IPS-18a (cell line): ENCODE results near the gene GLRX.

Experiments
- H3K27ac ChIP-seq: one replicate; pipeline ENCODE4 v1.5.1; 2013; ENCODE audit warnings: low read length
- H3K27me3 ChIP-seq: one replicate; pipeline ENCODE4 v1.6.1; 2013; ENCODE audit warnings: mild to moderate bottlenecking, low read length; ENCODE audit not compliant: control insufficient read depth, insufficient read depth
- H3K36me3 ChIP-seq: one replicate; pipeline ENCODE4 v1.6.1; 2013; ENCODE audit warnings: low read depth, low read length; ENCODE audit not compliant: control insufficient read depth
- H3K4me1 ChIP-seq: one replicate; pipeline ENCODE4 v1.6.1; 2013; ENCODE audit warnings: low read depth, low read length; ENCODE audit not compliant: control insufficient read depth
- H3K4me3 ChIP-seq: one replicate; pipeline ENCODE4 v1.5.1; 2013; ENCODE audit warnings: low read length
- H3K9ac ChIP-seq: one replicate; pipeline ENCODE4 v1.6.1; 2013; ENCODE audit warnings: mild to moderate bottlenecking, low read length, moderate library complexity
- H3K9me3 ChIP-seq: one replicate; pipeline ENCODE4 v1.6.1; 2013; ENCODE audit warnings: low read depth, low read length; ENCODE audit not compliant: control insufficient read depth

Gene GLRX

GRCh38 chr5:95801532-95801931 lies 21.0 kb downstream of the GLRX start:
- no peaks in the 10 kb centered on the region for H3K9me3 ChIP-seq
- no peak overlapping the region for H3K9ac ChIP-seq
- H3K4me3 ChIP-seq, result no peak overlapping the region
- no peaks in the 10 kb centered on the region for H3K4me1 ChIP-seq
- H3K27me3 ChIP-seq, result no peaks in the 10 kb centered on the region
- no peak overlapping the region for H3K27ac ChIP-seq
- H3K36me3 ChIP-seq, result no peaks in the 10 kb centered on the region

- Histone ChIP-seq H3K4me1 (no peaks in the 10 kb centered on the region), H3K27me3 (no peaks in the 10 kb centered on the region), H3K9me3 (no peaks in the 10 kb centered on the region), H3K36me3 (no peaks in the 10 kb centered on the region), H3K9ac (no peak overlapping the region), H3K27ac (no peak overlapping the region), H3K4me3 (no peak overlapping the region)
Observed at GRCh38 chr5:95800553-95800952, 22.0 kb downstream of the GLRX start.

- no peaks in the 10 kb centered on the region for H3K36me3 ChIP-seq
- H3K9ac ChIP-seq, result no peak overlapping the region
- no peaks in the 10 kb centered on the region for H3K27me3 ChIP-seq
- no peaks in the 10 kb centered on the region for H3K4me1 ChIP-seq
- no peak overlapping the region for H3K4me3 ChIP-seq
- no peak overlapping the region for H3K27ac ChIP-seq
- no peaks in the 10 kb centered on the region for H3K9me3 ChIP-seq
Observed at GRCh38 chr5:95799191-95799835, 23.2 kb downstream of the GLRX start.

- Histone ChIP-seq H3K27me3 (no peaks in the 10 kb centered on the region), H3K36me3 (no peaks in the 10 kb centered on the region), H3K4me1 (no peaks in the 10 kb centered on the region), H3K27ac (no peak overlapping the region), H3K9ac (no peak overlapping the region), H3K4me3 (no peak overlapping the region), H3K9me3 (no peaks in the 10 kb centered on the region)
Observed at GRCh38 chr5:95798545-95798944, 24.0 kb downstream of the GLRX start.

- Histone ChIP-seq H3K36me3 (no peaks in the 10 kb centered on the region), H3K27me3 (no peaks in the 10 kb centered on the region), H3K4me1 (no peaks in the 10 kb centered on the region), H3K27ac (no peak overlapping the region), H3K9me3 (no peaks in the 10 kb centered on the region), H3K9ac (no peak overlapping the region), H3K4me3 (no peak overlapping the region)
Observed at GRCh38 chr5:95798048-95798447, 24.5 kb downstream of the GLRX start.

GRCh38 chr5:95797301-95797700 lies 25.2 kb downstream of the GLRX start:
- H3K36me3 ChIP-seq, result no peaks in the 10 kb centered on the region
- H3K27ac ChIP-seq, result no peak overlapping the region
- H3K4me3 ChIP-seq, result no peak overlapping the region
- H3K9ac ChIP-seq, result no peak overlapping the region
- H3K4me1 ChIP-seq, result no peaks in the 10 kb centered on the region
- no peaks in the 10 kb centered on the region for H3K27me3 ChIP-seq
- no peaks in the 10 kb centered on the region for H3K9me3 ChIP-seq

- H3K9ac ChIP-seq, result no peak overlapping the region
- H3K27me3 ChIP-seq, result no peaks in the 10 kb centered on the region
- H3K27ac ChIP-seq, result no peak overlapping the region
- H3K9me3 ChIP-seq, result no peaks in the 10 kb centered on the region
- H3K36me3 ChIP-seq, result no peaks in the 10 kb centered on the region
- no peak overlapping the region for H3K4me3 ChIP-seq
- H3K4me1 ChIP-seq, result no peaks in the 10 kb centered on the region
Observed at GRCh38 chr5:95794070-95794516, 28.4 kb downstream of the GLRX start.

GRCh38 chr5:95791751-95792150 lies 30.8 kb downstream of the GLRX start:
- no peak overlapping the region for H3K4me3 ChIP-seq
- H3K27me3 ChIP-seq, result no peaks in the 10 kb centered on the region
- H3K27ac ChIP-seq, result no peak overlapping the region
- no peaks in the 10 kb centered on the region for H3K36me3 ChIP-seq
- no peaks in the 10 kb centered on the region for H3K4me1 ChIP-seq
- H3K9ac ChIP-seq, result no peak overlapping the region
- no peaks in the 10 kb centered on the region for H3K9me3 ChIP-seq

- Histone ChIP-seq H3K9ac (no peak overlapping the region), H3K27me3 (no peaks in the 10 kb centered on the region), H3K27ac (no peak overlapping the region), H3K4me3 (no peak overlapping the region), H3K36me3 (no peaks in the 10 kb centered on the region), H3K9me3 (no peaks in the 10 kb centered on the region), H3K4me1 (no peaks in the 10 kb centered on the region)
Observed at GRCh38 chr5:95788493-95788892, 34.0 kb downstream of the GLRX start.

- no peaks in the 10 kb centered on the region for H3K9me3 ChIP-seq
- H3K4me1 ChIP-seq, result no peaks in the 10 kb centered on the region
- no peak overlapping the region for H3K9ac ChIP-seq
- H3K27me3 ChIP-seq, result no peaks in the 10 kb centered on the region
- H3K4me3 ChIP-seq, result no peak overlapping the region
- H3K27ac ChIP-seq, result no peak overlapping the region
- H3K36me3 ChIP-seq, result no peaks in the 10 kb centered on the region
Observed at GRCh38 chr5:95786821-95787418, 35.6 kb downstream of the GLRX start.

GRCh38 chr5:95784514-95785302 lies 37.8 kb downstream of the GLRX start:
- H3K9me3 ChIP-seq, result no peaks in the 10 kb centered on the region

More at GRCh38 chr5:95784514-95785302, 37.8 kb downstream of the GLRX start:
- Histone ChIP-seq H3K9ac (no peak overlapping the region), H3K27ac (no peak overlapping the region), H3K27me3 (no peaks in the 10 kb centered on the region), H3K4me3 (no peak overlapping the region), H3K36me3 (no peaks in the 10 kb centered on the region), H3K4me1 (no peaks in the 10 kb centered on the region)
